ENCODE results near the gene LIPC.

- TF ChIP-seq, protein P1, sequence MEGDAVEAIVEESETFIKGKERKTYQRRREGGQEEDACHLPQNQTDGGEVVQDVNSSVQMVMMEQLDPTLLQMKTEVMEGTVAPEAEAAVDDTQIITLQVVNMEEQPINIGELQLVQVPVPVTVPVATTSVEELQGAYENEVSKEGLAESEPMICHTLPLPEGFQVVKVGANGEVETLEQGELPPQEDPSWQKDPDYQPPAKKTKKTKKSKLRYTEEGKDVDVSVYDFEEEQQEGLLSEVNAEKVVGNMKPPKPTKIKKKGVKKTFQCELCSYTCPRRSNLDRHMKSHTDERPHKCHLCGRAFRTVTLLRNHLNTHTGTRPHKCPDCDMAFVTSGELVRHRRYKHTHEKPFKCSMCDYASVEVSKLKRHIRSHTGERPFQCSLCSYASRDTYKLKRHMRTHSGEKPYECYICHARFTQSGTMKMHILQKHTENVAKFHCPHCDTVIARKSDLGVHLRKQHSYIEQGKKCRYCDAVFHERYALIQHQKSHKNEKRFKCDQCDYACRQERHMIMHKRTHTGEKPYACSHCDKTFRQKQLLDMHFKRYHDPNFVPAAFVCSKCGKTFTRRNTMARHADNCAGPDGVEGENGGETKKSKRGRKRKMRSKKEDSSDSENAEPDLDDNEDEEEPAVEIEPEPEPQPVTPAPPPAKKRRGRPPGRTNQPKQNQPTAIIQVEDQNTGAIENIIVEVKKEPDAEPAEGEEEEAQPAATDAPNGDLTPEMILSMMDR (IDR thresholded peaks at IDR 0.05) = no peak
- TF ChIP-seq POLR2A (IDR thresholded peaks at IDR 0.05) = no peak
Measured at GRCh38 chr15:58555162-58556027, 123.6 kb downstream of the LIPC start.
